CMK (cell line): ENCODE measurements around the gene ZNF202.
"Not testable (repeated sequence)": the region's sequence is repeated elsewhere in the genome, so short reads cannot be mapped to it uniquely, and the experiment has no call there.

Experiments
- DNase-seq: peaks from one replicate; pipeline ENCODE4 v3.0.0-alpha.2; 2010; ENCODE audit warnings: low read depth

ZNF202 gene

DNA sequence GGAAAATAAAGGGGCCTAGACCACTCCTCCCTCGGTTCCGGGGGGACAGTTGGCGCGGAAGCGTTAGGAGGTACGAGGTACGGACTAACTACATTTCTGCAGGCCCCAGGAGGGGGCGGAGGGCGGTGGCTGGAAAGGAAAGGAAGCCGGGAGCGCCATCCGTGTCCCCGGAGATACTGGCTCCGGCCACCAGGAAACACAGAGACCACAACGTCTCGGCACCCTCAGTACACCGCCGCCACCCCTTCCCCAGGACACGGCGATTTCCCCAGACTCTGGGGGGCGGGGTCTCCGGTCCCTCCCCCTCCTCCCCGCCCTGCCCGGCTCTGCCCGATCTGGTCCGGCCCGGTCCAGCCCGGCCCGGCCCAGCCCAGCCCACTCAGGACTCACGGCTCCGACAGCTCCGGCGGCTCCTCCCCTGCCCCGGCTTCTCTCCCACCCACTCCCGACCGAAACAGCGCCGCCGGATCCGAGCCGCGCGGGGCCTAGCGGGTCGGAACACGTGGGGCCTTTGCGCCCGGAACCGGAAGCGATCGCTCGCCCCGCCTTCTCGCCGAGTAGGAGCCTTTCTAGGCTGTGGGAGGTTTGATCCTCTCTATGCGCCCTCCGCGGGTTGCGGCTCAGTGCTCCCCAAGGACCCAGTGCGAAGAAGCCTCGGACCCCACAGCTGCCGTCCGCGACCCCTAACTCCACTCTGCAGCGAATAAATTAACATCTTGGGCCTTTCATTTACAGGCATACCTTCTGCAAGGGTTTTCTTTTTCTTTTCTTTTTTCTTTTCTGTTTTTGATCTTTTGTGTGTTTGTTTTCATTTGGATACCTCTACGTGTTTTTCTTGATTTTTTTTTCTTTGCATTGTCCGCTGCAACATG, at the start of gene ZNF202:
ZNF202 (minus strand) TSS at position 502 of the 872 bp plus-strand sequence. CDS start 10,772 bp downstream, outside the sequence.
- peak; percentile 83 for DNase-seq

GRCh38 chr11:123783536-123783935, 42.1 kb upstream of the ZNF202 start:
- no peak for DNase-seq

GRCh38 chr11:123778511-123778910, 37.1 kb upstream of the ZNF202 start:
- no peak for DNase-seq

DNA sequence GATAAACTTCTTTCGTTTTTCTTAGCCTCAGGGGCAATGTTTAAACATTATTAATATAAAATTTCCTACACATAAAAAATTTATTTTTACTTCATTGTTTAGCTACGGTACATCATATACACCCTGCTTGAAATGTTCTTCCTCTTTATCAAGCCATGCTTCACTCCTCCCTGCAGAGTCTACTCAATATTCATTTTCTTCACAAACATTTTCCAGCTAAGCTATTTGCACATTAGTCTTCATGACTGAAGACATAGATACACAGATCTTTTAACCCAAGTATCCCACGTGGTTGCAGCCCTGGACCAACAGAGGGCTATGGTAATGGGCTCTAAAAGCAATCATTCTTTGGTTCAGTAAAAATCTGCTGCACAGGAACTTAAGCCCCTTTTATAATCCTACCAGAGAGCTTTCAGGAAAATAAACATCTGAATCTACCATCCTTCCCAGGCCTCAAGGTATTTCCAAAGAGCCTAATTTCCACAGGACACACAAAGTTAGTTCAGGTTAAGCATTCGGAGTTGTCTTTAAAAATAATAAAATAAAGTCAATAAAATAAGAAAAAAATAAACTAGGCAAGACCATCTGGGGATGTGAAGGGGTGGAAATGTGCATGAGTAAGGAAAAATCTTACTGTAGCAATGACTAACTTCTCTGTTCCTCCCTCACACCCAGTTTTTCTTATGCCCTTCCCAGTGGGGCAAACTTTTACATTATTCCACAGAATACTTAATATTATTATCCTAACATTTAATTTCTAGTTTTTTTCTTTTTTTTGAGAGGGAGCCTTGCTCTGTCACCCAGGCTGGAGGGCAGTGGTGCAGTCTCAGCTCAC, 34.5 kb upstream of the ZNF202 start:
- DNase-seq: no peak

DNA sequence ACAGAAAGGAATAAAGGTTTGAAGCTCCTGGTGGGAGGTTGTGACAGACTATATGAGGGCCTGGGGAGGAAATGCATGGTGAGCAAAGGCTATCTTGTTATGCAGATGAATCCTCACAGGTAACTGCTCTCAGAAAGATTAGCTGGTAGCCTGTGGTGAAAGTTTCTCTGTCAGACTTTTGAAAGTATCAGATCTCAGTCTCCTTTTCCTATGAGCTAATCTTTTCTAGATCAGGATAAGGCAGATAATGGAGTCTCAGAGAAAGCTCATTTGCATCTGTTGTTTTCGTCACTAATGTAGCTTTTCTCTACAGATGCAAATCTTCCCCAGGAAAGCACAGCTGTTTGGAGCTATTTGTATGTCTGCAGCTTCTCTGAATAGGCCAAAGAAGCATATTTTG, 33.8 kb upstream of the ZNF202 start:
- no peak for DNase-seq

GRCh38 chr11:123773959-123774358, 32.5 kb upstream of the ZNF202 start:
- no peak for DNase-seq

DNA sequence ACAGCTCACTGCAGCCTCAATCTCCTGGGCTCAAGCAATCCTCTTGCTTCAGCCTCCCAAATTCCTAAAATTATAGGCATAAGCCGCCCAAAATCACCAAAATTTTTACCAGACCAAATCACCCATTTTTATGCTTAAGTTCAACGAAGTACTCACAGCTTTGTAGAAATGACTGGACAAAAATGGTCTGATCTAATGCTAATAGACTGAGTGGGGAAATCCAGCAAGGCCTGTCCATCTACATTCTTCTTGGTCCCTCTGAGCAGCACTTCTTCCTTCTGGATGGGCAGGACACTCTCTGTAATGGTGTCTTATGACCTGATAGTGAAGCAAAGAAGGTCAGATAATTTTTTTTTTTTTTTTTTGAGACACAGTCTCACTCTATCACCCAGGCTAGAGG, 31.6 kb upstream of the ZNF202 start:
- no peak for DNase-seq

GRCh38 chr11:123771664-123772063, 30.2 kb upstream of the ZNF202 start:
- no peak for DNase-seq

- DNase-seq: no peak
Observed at GRCh38 chr11:123770712-123771111, 29.3 kb upstream of the ZNF202 start.

- DNase-seq: no peak
Observed at GRCh38 chr11:123765601-123766000, 24.1 kb upstream of the ZNF202 start.

DNA sequence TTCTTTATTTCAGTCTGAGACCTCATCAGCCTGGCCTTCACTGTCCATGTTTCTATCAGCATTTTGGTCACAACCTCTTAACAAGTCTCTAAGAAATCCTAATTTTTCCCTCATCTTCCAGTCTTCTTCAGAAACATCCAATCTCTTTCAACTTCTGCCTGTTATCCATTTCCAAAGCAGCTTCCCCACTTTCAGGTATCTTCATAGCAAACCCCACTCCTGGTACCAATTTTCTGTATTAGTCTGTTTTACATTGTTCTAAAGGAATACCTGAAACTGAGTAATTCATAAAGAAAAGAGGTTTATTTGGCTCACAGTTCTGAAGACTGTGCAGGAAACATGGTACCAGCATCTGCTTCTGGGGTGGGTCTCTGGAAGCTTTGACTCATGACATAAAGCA, 21.0 kb upstream of the ZNF202 start:
- DNase-seq: no peak

- DNase-seq: no peak
Observed at GRCh38 chr11:123760894-123761293, 19.4 kb upstream of the ZNF202 start.

- DNase-seq: no peak
Observed at GRCh38 chr11:123757976-123758375, 16.5 kb upstream of the ZNF202 start.

GRCh38 chr11:123755813-123756212, 14.4 kb upstream of the ZNF202 start:
- DNase-seq: no peak

DNA sequence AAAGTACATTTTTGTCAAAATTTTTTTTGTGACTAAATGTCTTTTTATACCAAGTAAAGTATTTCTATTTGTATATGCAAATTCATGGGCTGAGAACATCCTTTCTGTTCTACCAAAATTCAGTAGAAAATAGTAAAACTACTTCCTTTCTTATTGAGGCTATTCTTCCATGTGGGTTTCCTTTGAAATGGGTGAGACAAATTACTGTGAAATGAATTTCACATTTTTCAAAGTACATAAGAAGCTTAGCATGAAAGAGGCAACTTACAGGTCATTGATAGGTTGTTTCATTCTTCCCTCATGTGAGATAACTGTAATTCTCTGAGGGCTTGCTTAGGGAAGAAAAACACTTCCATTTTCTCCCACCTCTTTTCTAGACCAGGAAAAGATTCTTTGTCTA, 13.9 kb upstream of the ZNF202 start:
- DNase-seq: no peak

DNA sequence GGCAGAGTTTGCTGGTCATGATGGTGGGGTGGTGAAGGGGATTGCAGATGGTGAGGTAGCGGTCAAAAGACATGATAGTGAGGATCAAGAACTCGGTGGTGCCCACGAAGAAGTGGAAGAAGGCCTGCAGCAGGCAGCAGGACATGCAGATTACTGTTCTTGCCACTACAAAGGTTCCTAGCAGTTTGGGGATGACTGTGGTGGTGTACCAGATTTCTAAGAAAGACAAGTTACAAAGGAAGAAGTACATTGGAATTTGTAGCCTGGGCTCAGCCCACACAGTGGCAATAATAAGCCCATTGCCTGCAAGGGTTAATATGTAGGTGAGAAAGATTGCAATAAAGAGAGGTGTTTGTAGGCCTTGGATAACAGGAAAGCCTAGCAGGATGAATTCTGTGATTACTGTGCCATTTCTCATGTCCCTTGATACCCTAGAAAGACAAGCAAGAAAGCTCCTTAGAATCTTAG, 12.7 kb upstream of the ZNF202 start, which contains the start of gene OR6X1:
OR6X1 (minus strand) TSS at position 418 of the 468 bp plus-strand sequence; CDS start at position 418, 0 bp downstream.
- no peak for DNase-seq

DNA sequence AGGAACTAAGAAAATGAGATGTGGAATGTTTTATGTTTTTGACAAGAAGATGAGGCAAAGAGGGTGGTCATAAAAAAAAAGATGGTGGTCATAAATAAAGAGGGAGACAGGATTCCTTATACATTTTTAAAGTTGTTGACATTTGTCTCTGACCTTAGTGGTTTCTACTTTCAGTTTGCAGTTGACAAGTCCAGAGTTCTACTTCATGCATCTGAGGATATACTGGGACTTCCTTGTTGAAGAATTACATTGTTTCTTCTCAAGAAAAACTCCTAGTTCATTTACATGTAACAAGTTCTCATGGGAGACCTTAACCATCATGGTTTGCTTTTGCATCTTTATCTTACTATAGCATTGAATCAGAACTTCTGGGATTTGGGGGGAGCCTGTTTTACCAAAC, 11.7 kb upstream of the ZNF202 start:
- DNase-seq: no peak

DNA sequence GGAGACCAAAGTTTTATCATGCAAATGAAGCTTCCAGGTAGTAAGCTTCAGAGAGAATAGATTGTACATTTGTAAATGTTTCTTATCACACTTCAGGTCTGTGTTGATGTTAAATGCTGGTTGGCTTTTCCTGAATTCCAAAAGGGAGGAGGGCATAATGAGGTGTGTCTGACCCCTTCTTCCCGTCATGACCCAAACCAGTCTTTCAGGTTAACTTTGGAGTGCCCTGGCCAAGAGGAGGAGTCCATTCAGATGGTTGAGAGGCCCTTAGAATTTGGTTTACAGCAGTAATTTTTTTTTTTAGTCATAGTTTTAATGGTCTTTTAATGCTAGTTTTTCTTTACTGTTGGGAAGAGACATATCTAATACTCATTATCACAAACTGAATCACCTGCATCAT, 10.3 kb upstream of the ZNF202 start:
- DNase-seq: no peak

- DNase-seq: not testable (repeated sequence)
Observed at GRCh38 chr11:123748349-123748748, 6.9 kb upstream of the ZNF202 start.

- no peak for DNase-seq
Observed at GRCh38 chr11:123745764-123746451, 4.4 kb upstream of the ZNF202 start.

DNA sequence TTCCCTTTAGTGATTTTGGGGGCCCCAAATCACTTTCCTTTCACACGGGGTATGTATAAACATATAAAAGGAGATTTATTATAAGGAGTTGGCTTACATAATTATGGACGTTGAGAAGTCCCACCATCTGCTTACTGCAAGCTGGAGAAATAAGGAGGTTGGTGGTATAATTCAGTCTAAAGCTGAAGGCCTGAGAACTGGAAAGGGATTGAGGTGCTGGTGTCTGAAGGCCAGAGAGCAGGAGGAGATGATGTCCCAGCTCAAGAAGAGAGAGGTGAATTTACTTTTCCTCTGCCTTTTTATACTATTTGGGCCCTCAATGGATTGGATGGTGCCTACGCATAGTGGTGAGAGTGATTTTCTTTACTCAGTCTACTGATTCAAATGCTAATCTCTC, 1.3 kb upstream of the ZNF202 start:
- DNase-seq: no peak

DNA sequence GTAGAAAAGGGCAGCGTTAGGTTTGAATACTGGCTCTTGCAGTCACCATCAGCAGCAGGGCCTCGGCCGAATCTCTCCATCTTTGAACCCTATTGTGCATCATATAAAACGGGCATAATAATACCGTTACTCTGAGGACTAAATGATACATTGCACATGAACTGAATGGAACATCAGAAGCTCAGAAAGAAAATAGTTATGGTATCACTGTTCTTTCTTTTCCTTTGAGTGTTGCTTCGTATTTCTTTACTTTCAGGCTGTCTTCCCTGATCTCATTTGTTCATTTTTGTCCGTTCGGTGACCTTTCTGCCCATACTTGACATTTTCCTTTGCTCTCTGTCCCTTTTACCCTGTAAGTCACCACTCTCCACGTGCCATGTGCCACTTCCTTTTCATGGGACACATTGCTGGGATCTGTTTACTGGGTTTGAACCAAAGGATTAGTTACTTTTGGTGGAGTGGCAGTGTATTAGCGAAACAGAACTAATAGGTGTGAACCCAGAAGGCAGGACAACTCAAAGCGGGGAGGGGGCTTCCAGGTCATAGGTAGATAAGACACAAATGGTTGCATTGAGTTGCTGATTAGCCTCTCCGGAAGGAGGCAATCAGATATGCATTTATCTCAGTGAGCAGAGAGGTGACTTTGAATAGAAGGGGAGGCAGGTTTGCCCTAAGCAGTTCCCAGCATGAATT, 717 bp upstream of the ZNF202 start:
- DNase-seq: peak; percentile 27
